Upper lobe of left lung (tissue), 4 donors: ENCODE measurements around the gene REM2.

Experiments used
- CTCF ChIP-seq, 6 experiments: fragments of 450-650 bp in 4 of 6; fragments of 200-600 bp in 2 of 6; sonication (generic) in 2 of 6; IDR thresholded peaks; one replicate each; pipeline ENCODE4 v1.5.1; 2016 to 2019; ENCODE audit warnings: antibody characterized with exemption in 6 of 6
- POLR2A ChIP-seq, 4 donors: fragments of 450-650 bp; IDR thresholded peaks; one replicate each; pipeline ENCODE4 v1.5.1; 2016 to 2017; ENCODE audit warnings: antibody characterized with exemption in 4 of 4, mild to moderate bottlenecking in 2 of 4

DNA sequence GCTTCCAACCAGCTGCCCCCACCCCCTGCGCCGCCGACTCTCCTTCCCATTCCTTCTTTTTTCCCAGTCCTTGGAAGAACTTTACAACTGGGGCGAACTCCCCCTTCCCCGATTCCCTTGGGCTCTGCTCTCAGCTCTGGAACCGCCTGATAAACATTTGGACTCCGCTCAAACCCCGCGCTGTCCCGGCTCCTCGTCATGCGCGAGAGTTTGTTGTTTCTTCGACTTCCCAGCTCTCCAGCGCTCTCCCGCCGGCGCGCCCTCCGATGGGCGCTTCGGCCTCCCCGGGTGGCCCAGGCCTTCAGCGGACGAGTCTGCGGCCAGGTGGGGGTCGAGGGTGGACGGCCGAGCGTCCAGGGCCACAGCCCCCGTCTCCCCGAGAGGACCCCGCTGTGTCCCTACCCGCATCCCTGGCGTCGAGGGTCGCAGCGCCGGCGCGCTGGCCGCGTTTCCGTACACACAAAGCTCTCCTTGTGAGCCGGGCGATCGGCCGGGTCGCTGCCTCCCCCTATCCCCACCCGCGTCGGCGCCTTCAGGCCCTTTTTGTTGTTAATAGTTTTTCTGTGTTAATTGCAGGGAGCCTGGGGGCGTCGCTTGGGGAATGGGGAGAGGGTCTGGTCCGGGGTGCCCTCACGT, 45.8 kb upstream of the REM2 start:
- peak in 2 of 4 donors; percentile 22 to 36 for TF ChIP-seq POLR2A (IDR thresholded peaks at IDR 0.05)
- no peak for TF ChIP-seq CTCF (IDR thresholded peaks at IDR 0.05)
